Fibroblast of skin of abdomen (primary cell): ENCODE measurements around the gene HECW1.
"Not testable (repeated sequence)": the region's sequence is repeated elsewhere in the genome, so short reads cannot be mapped to it uniquely, and the experiment has no call there.

Source experiments
- DNase-seq: peaks from one replicate; pipeline ENCODE4 v3.0.0-alpha.2; 2013

Gene HECW1

GRCh38 chr7:43586251-43586900, 473.9 kb downstream of the HECW1 start:
- DNase-seq: no peak

DNA sequence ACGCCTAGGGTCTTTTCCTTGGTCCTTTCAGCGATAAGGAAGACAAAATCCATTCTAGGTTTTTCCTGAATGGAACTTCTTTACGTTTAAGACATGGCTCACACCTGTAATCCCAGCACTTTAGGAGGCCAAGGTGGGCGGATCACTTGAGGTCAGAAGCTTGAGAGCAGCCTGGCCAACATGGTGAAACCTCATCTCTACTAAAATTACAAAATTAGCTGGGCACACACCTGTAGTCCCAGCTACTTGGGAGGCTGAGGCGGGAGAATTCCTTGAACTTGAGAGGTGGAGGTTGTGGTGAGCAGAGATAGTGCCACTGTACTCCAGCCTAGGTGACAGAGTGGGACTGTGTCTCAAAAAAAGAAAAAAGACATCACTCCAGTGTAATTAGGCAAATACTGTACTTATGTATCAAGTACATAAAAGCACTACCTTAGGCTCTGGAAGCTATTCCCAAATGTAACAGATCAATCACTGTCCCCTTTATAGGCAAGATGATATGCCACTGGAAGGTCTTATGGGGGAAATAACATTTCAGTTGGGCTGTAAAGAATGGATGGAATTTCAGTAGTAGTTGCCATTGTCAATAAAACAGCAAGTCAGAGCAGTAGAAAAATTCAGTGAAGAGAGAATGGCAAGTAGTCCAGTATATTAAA, 476.2 kb downstream of the HECW1 start:
- DNase-seq: no peak

GRCh38 chr7:43589133-43589478, 476.7 kb downstream of the HECW1 start:
- no peak for DNase-seq

DNA sequence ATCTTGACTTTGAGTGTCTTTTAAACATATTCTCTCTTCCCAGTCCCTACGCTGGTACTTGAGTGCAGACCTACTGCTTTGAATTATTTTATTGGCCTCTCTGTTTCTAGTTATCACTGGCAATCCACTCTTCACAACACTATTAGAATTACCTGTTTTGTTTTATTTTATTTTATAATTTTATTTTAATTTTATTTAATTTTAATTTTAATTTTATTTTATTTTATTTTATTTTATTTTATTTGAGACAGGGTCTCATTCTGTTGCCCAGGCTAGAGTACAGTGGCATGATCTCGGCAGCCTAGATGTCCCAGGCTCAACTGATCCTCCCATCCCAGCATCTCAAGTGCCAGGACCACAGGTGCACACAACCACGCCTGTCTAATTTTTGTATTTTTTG, 477.3 kb downstream of the HECW1 start:
- no peak for DNase-seq

DNA sequence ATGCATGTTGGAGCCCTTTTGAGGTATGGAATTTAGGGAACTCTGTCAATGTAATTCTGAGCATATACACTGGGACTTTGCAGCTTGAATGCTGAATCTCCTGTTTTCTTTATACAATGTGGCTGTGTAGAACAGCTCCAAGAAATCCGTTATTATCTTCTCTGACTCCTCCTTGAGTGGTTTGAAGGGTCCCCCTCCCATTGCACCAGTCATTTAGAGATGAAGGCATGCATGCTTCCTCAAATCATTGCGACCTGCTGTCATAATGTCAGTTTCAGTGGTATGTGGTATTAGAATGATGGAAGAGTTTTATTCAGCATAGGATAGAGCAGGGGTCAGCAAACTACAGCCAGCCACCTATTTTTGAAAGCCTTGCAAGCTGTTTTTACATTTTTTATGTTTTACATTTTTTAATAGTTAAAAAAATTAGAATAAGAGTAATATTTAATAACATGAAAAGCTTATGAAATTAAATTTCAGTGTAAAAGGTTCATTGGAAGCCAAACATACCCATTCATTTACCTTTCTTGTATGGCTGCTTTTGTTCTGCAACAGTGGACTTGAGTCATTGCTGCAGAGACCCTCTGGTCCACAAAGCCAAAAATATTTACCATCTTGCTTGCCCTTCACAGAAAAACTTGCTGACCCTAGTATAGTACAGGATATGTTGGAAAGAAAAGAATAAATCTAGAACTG, 478.6 kb downstream of the HECW1 start:
- DNase-seq: no peak

- no peak for DNase-seq
Measured at GRCh38 chr7:43591558-43592180, 479.2 kb downstream of the HECW1 start.

DNA sequence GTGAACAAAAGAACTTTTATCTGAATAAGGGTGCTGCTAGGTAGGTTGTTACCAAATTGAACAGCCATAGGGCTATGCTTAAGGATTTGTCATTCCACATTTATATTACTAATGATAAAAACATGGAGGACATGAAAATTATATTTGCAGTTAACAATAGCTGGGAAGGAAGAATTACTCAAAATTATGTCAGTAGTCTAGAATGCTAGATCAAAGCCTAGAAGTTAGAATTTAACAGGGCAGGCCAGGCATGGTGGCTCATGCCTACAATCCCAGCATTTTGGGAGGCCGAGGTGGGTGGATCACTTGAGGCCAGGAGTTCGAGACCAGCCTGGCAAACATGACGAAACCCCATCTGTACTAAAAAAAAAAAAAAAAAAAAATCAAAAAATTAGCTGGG, 479.9 kb downstream of the HECW1 start:
- DNase-seq: no peak

DNA sequence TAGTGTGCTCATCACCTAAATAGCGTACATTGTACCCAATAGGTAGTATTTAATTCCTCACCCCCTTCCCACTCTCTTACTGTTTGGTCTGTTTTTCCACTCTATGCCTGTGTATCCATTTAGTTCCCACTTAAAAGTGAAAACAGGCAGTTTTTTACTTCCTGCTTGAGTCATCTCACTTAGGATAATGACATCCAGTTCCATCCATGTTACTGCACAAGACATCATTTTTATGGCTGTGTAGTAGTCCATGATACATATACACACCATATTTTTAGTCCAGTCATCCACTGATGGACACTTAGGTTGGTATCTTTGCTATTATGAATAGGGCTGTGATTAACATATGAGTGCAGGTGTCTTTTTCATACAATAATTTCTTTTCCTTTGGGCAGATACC, 480.6 kb downstream of the HECW1 start:
- DNase-seq: no peak

DNA sequence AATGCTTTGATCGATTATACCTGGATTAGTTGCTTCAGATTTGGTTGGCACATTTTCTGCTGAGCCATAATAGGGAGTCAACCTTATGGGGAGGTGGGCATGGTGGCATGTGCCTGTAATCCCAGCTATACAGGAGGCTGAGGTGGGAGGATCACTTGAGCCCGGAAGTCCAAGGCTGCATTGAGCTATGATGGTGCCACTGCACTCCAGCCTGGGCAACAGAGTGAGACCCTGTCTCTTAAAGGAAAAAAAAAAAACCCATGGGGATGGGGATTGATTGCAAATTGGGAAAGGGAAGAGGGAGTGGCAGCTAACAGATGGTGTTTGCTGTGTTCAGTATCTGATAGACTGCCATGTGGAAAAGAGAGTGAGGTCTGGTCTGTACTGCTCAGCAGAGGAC, 481.6 kb downstream of the HECW1 start:
- DNase-seq: no peak

DNA sequence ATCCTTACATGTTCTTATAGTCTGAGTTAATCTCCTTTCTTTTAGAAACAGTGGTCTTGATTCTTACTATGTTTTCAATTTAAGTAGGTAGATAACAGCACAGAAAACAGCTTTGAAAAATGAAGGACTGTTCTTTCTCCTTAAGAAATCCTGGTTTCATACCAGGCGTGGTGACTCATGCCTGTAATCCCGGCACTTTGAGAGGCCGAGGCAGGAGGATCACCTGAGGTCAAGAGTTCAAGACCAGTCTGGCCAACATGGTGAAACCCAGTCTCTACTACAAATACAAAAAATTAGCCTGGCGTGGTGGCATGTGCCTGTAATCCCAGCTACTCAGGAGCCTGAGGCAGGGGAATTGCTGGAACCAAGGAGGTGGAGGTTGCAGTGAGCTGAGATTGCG, 484.0 kb downstream of the HECW1 start:
- DNase-seq: not testable (repeated sequence)

- DNase-seq: no peak
Measured at GRCh38 chr7:43600056-43600455, 487.6 kb downstream of the HECW1 start.

GRCh38 chr7:43602256-43602655, 489.8 kb downstream of the HECW1 start:
- DNase-seq: no peak

GRCh38 chr7:43604251-43604650, 491.8 kb downstream of the HECW1 start:
- DNase-seq: no peak

DNA sequence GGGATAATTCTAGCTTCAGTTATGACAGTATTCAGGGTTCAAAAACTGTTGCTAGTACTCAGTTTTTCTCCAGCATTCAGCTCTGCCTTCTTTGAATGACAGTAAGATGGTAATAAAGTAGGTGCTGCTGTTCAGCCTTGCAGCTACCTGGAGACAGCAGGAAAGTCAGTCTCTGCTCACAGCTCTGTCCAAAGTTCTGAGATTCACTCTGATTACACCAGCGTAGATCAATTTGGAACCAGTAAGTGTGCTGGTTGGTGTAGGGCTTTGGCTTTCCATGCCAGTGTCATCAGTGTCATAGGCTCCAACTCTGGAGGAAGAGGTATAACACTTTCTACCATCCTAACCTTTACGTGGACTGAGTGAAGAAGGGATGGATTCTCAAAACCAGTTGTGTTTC, 496.6 kb downstream of the HECW1 start:
- no peak for DNase-seq

DNA sequence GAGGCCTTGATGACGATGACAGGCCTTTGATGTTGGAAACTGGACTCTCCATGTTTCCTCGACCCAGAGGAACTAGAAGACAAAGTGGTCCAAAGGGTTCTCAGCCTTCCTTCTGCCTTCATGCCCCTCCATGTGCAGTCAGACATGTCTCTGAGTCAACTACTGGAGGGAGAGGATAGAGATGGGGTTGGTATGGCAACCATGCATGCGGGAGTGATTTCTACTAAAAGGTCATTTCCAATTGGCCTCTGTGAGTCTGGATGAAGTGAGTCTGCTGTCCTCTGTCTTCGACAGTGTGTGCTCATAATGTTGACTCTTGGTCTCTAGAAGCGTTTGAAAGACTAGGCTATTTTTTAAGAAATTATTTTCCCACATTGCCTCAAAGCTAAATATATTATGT, 499.7 kb downstream of the HECW1 start:
- no peak for DNase-seq

DNA sequence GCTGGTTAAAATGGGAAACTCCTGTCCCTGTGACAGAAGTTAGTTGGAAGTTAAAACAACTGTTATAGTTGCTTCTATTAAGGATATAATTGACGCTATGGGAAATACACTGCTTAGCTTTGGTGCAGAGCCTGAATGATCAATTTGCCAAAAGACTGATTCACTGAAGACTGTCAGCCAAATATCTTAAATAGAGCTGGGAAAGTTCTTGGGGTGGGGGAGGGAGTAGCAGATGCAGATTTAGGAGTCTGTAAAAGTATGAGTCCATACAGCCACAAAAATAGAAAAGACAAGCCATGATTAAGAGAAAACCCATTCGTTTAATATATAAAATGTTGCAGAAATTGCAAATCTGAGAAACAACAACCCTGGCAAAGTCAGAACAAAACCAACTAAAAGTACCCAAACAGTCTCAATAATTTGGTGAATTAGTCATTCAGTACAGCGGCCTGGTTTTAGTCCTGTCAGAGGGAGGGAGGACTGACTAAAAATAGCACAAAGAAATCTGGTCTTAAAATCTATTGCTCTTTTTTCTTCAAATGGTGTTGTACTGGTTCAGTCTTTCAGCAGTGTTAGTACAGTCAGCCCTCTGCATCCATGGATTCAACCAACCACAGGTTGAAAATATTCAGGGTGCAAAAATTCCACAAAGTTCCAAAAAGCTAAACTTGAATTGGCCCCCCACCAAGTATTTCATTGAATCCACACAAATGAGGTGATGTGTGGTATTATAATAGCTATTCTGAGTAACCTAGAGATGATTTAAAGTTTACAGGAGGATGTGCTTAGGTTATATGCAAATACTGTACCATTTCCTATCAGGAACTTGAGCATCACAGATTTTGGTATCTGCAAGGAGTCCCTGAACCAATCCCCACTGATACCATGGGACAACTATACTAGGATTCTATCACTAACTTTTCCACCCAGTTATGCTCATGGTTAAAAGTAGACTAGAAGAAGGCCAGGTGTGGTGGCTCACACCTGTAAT, 500.4 kb downstream of the HECW1 start:
- DNase-seq: peak; percentile 76
